Fibroblast of lung (primary cell): Measurements from ENCODE around the gene ARFGEF2.

Experiments used
- EZH2 ChIP-seq: IDR thresholded peaks from 2 replicates; pipeline ENCODE4 v1.5.1; 2012; ENCODE audit warnings: low read length, control low read depth, mild to moderate bottlenecking; ENCODE audit errors: missing control alignments
- TF ChIP-seq, protein P1 (sequence below), 2 donors: IDR thresholded peaks in 1 of 2; conservative IDR thresholded peaks in 1 of 2; 1 replicate in 1 of 2; 2 replicates in 1 of 2; pipeline ENCODE4 v1.5.1; 2011 to 2012; ENCODE audit warnings: low read length in 2 of 2, control low read depth in 1 of 2, inconsistent platforms in 1 of 2, low read depth in 1 of 2, mild to moderate bottlenecking in 1 of 2

DNA sequence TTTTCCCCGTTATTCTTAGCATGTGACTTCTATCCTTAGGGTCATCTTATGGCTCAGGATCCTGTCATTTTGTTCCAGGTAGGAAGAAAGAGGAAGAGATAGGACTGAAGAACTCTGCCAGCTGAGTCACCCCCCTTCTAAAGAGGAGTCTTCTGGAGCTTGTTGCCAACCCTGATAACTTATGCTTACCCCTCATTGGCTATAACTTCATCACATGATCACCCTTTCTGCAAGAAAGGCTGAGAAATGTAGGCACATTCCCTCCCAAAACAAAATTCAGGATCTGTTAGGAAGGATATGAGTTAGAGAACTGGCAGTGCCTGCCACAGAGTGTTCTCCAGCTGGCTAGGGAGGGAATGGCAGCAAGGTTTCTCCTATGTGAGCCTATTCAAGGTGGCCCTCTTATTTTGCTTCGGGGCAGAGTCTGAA, 35.6 kb downstream of the ARFGEF2 start:
- TF ChIP-seq, protein P1, sequence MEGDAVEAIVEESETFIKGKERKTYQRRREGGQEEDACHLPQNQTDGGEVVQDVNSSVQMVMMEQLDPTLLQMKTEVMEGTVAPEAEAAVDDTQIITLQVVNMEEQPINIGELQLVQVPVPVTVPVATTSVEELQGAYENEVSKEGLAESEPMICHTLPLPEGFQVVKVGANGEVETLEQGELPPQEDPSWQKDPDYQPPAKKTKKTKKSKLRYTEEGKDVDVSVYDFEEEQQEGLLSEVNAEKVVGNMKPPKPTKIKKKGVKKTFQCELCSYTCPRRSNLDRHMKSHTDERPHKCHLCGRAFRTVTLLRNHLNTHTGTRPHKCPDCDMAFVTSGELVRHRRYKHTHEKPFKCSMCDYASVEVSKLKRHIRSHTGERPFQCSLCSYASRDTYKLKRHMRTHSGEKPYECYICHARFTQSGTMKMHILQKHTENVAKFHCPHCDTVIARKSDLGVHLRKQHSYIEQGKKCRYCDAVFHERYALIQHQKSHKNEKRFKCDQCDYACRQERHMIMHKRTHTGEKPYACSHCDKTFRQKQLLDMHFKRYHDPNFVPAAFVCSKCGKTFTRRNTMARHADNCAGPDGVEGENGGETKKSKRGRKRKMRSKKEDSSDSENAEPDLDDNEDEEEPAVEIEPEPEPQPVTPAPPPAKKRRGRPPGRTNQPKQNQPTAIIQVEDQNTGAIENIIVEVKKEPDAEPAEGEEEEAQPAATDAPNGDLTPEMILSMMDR (conservative IDR thresholded peaks at IDR 0.05 in 1 of 2, IDR thresholded peaks at IDR 0.05 in 1 of 2; ENCODE audit: low read depth in 1 of 2, low read length in 2 of 2), result no peak
- no peak for TF ChIP-seq EZH2
